GM12892 (cell line): Measurements from ENCODE around the gene FPR3.

ENCODE experiments used
- DNase-seq: peaks from one replicate; pipeline ENCODE4 v3.0.0; 2011; ENCODE audit not compliant: insufficient read length
- FAIRE-seq: peaks from 2 replicates; lab custom pipeline; 2011; peaks lifted over from hg19 to GRCh38; lab: Jason Lieb, UNC
- POLR2A ChIP-seq: IDR thresholded peaks from 2 replicates; pipeline ENCODE4 v1.6.1; 2011; ENCODE audit warnings: low read depth, low read length, control low read depth
- POLR2AphosphoS5 ChIP-seq: IDR thresholded peaks from 2 replicates; pipeline ENCODE4 v1.6.1; 2011; ENCODE audit warnings: low read depth, low read length, control low read depth
- TAF1 ChIP-seq: IDR thresholded peaks from 2 replicates; pipeline ENCODE4 v1.6.1; 2011; ENCODE audit warnings: low read depth, mild to moderate bottlenecking, control low read depth, low read length, borderline replicate concordance

FPR3 gene

DNA sequence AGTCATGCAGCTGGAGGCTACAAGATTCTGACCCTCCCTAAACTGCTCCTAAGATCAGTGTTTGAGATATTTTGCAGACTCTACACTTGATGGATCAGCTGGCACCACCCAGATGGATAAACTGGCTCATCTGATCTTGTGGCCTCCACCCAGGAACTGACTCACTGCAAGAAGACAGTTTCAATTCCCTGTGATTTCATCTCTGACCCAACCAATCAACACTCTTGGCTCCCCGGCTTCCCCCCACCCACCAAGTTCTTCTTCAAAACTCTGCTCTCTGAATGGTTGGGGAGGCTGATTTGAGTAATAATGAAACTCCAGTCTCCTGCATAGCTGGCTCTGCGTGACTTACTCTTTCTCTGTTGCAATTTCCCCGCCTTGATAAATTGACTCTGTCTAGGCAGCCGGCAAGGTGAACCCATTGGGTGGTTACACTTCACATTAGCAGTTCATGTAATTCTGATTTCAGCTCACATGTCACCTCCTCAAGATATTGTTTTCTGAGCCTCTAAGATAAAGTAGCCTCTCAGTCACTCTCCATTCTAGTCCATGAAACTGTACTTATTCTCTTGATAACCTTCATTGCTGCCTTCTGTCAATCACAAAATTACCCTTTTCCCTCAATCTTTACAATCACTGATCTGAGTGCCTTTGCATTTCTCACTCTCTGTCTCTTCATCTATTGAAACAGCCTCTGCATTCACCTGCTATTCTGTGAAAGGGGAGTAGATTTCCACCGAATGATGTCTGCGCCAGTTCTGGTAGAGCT, 9.9 kb upstream of the FPR3 start:
- no peak for DNase-seq

DNA sequence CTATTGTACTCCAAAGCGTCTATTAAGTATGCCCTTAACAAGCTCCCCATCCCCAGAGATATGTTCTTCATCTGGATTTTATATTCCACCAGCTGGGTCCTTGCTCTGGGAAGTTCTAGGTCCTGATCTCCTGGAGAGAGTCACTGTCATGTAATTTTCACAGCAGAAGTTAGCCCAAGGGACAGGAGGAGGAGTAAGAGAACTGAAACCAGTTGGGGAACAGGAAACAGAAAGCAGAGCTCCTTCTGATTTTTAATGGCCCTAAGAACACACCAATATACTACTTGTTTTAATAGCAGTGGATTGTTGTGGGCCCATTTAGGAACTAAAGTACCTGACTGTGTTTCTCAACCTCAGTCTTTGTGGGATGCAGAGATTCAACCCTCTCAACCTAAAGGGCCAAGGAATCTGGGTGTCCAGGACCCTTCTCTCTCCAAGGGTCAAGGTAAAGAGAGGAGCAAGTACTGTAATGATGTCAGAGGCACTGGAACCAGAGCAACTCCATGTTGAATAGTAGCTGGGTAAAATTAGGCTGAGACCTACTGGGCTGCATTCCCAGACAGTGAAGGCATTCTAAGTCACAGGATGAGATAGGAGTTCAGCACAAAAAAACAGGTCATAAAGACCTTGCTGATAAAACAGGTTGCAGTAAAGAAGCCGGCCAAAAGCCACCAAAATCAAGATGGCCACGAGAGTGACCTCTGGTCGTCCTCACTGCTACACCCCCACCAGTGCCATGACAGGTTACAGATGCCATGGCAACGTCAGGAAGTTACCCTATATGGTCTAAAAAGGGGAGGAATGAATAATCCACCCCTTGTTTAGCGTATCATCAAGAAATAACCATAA, 8.1 kb upstream of the FPR3 start:
- FAIRE-seq (no peak), DNase-seq (no peak)
- no peak for TF ChIP-seq TAF1
- no peak for TF ChIP-seq POLR2A
- no peak for TF ChIP-seq POLR2AphosphoS5

More for the DNA sequence above, 9.9 kb upstream of the FPR3 start:
- FAIRE-seq = peak; percentile 17
- TF ChIP-seq POLR2AphosphoS5 = no peak
- TF ChIP-seq POLR2A = no peak

DNA sequence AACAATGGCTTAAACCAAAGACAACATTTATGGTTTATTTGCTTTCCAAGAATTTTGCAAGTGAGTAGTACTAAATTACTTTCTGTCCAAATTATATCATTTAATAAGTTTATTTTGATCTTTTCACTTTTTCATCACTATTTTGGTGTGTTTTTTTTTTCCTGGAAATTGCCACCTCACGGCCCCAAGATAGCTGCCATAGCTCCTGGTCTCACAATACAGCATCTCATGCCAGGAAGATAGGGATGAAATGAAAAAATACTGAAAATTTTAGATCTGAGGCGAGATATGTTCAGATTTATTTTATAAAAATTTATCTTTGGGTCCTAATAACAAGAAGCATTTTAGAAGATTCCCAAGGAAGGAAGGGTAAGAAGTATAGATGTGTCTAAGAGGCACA, 6.9 kb upstream of the FPR3 start:
- no peak for DNase-seq
- FAIRE-seq = no peak
- TF ChIP-seq POLR2A (no peak), TAF1 (no peak), POLR2AphosphoS5 (no peak)

DNA sequence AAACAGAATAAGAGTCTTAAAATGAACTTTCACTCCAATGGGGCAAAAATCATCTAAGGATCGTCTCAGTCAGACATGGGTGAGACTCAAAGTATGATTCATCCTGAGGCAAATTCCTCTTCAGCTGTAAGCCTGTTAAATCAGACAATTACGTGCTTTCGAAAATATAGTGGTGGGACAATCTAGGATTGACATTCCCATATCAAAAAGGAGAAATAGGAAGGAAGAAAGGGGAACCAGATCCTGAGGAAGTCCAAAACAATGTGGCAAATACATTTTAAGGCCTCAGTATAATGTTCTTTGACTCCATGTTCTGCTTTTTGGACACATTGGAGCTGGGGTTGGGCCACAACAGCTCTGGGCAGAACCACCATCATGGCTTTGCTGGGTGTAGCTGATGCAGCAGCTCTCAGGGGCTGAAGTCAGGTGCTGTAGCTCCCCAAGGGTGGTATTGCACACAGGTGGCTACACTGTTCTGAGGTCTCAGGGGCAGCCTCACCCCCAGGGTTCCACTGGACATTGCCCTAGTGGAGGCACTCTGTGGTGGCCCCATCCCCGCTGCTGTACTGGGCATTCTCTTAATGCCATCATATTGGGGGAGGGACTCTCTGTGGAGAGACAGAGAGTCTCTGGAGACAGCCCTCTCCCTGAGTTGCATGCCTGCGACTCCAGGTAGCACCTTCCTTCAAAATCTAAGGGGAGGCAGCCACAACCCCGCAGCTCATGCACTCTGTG, 5.7 kb upstream of the FPR3 start:
- TF ChIP-seq POLR2A (no peak), TAF1 (no peak), POLR2AphosphoS5 (no peak)
- no peak for FAIRE-seq
- DNase-seq = no peak

DNA sequence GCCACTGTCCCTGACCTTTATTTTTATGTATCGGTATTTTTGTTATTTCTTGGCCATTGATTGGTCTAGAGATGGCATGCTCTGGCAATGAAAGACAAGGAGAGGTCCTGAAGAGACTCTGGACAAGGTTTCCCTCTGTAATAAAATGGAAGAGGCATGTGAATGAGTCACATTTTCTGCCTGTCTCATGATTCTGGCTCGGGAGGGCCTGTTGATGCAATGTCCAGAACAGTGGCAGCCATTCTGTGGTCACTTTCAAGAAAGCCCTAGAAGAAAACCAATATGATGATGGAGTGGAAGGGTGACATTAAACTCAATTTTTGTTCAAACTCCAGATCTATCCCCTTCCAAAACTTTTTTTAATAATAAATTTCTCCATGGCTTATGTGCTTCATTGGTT, 2.0 kb upstream of the FPR3 start:
- FAIRE-seq (no peak), DNase-seq (no peak)
- TF ChIP-seq POLR2AphosphoS5 (no peak), TAF1 (no peak), POLR2A (no peak)

DNA sequence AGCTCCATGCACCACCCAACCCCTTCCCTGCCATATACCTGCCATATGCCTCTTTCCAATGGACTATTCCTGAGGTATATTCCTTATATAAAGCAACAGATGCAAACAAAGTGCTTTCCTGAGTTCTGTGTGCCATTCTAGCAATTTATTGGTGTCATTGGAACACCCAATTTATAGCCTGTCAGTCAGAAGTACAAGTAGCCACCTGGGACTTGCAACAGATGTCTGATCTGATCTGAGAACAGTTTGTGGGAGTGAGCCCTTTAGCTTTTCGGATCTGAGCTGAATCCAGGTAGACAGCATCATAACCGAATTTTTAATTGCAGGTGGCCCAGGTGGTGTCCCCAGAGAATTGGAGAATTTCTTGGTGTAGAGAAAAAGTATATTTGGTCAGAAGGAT, 963 bp upstream of the FPR3 start:
- TF ChIP-seq POLR2AphosphoS5 = no peak
- TF ChIP-seq TAF1 = no peak
- no peak for TF ChIP-seq POLR2A
- FAIRE-seq = no peak

DNA sequence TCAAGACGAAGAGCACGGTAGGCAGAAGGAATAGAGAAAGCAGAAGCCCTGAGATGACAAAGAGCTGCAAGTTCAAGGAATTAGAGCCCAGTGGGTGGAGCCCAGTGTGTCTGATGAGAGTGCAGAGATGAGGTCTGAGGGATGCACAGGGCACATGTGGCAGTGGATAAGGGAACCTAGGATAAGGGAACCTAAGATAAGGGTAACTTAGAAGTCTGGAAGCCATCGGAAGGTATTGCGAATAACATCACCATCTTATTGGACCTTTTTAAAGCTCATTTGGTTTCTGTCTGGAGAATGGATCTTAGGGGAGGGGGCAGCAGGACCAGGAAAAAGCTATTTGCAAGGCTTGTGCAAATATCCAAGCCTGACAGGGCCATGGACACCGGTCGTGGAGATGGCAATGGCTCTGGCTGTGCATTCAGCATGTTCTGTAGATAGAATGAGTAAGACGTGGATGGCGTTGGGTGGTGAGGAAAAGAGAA, 1.3 kb downstream of the FPR3 start:
- DNase-seq = no peak
- FAIRE-seq = no peak
- TF ChIP-seq TAF1 (no peak), POLR2AphosphoS5 (no peak), POLR2A (no peak)

More for the DNA sequence above, 963 bp upstream of the FPR3 start:
- DNase-seq = no peak

DNA sequence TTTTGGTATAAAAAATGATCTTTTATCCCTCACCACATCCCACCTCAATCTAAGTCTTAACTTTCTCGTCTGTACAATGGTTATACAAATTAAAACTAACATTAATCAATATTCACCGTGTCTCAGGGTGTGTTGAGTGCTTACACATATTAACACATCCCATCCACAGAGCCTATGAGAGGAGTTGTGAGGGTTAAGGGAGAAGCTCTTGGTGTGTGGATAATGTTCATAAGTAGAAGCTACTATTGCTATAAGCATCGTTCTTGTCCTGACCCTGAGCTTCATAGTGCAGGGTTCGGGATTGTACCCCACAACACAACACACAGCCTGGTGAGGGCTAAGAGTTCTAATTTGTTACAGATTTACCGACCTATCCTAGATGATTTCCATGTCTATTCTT, 2.5 kb downstream of the FPR3 start:
- TF ChIP-seq POLR2AphosphoS5 (no peak), TAF1 (no peak), POLR2A (no peak)
- no peak for FAIRE-seq
- no peak for DNase-seq

DNA sequence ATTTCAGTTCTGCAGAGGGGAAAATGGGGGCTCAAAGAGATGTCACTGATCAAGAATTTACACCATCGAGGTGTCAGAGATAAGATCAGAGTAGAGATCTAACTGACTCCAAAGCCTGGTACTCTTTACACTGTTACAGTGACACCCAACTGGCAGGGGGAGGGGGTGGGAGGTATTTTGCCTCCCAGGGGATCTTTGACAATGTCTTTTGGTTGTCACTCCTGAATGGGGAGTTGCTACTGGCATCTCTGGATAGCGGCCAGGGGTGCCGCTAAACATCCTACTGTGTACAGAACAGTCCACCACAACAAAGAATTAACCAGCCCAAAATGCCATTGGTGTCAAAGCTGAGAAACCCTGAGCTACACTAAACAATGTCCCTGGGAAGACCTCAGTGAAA, 3.1 kb downstream of the FPR3 start:
- DNase-seq = no peak
- TF ChIP-seq POLR2AphosphoS5 (no peak), TAF1 (no peak), POLR2A (no peak)
- no peak for FAIRE-seq

DNA sequence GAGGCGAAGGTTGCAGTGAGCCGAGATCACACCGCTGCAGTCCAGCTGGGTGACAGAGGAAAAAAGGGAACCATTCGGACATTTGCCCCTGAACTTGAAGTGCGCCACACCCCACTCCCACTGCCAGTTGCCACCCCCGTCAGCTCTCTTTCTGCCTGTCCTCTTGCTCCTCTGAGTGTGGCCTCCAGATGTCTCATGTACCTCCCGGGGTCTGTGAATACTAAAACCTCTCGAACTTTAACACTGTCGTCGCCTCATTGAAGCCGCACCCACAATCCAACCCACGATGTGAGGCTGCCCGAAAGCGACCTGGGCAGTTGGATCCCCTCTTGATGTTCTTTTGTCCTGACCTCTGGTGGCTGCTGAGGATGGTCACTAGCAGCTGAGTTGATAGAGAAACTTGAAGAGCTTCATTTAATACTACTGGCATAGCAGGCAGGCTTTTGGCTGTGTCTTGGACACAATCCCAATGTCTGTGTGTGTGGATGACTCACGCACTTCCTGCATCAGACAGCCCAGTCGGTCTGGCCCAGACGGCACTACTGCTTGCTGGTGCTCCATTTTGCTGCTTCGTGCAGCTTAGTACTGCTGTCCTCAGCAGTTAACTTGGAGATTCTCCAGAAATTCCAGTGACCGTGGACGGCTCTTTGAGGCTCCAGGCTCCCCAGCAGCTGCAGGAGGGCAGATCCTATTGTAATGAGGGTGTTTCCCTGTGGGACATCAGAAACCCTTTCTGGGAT, 4.2 kb downstream of the FPR3 start:
- no peak for DNase-seq
- no peak for FAIRE-seq
- TF ChIP-seq POLR2AphosphoS5 (no peak), TAF1 (no peak), POLR2A (no peak)
